GM19099 (cell line): Measurements from ENCODE around the gene PLSCR1.

Experiments
- POLR2A ChIP-seq: IDR thresholded peaks from 3 replicates; pipeline ENCODE4 v1.6.1; 2011; ENCODE audit warnings: low read depth; ENCODE audit not compliant: insufficient read length; ENCODE audit errors: extremely low read depth

PLSCR1 gene

DNA sequence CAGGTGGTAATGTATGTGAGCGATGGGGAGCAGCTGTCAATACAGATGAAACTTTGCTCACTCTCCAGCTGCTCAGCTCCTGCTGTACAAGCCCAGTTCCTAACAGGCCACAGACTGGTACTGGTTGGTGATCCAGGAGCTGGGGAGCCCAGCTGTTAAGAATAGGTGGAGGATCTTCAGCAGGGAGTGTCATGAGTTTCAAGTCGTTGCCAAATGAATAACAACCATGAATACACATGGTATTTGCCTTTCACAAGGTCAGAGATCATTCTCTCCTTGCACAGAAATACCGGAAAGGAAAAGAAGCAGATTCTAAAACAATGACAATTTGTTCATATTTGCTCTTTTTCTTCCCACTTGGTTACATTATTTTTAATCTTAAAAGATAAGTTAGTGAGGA, 5.1 kb downstream of the PLSCR1 start:
- TF ChIP-seq POLR2A = no peak

DNA sequence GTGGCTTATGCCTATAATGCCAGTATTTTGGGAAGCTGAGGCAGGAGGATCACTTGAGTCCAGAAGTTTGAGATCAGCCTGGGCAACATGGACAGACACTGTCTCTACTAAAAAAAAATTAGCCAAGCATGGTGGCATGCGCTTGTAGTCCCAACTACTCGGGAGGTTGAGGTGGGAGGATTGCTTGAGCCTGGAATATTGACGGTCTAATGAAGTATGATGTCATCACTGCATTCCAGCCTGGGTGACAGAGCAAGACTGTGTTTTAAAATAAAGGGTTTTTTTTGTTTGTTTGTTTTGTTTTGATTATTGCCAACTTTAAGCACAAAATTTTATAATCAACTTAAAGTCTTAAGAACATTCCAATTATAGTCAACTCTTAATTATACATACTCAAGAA, 6.8 kb downstream of the PLSCR1 start:
- TF ChIP-seq POLR2A = no peak

DNA sequence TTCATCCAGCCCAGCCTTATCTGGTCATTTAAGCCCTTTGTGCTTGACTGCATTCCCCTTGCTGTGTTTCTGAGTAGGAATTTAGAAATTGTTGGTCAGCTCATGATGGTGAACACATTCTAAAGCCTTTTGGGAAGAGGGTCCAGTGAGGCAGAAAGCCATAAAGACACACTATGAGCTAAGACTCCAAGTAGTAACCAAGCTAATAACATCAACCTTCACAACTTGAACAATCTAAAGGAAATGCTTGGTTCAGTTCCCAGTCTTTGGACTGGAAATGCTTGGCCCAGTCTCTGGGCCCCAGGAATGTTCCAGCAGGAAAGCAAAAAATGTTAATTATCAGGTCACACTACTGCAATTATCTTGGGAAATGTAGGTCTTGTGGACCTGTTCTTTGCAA, 7.7 kb downstream of the PLSCR1 start:
- no peak for TF ChIP-seq POLR2A

DNA sequence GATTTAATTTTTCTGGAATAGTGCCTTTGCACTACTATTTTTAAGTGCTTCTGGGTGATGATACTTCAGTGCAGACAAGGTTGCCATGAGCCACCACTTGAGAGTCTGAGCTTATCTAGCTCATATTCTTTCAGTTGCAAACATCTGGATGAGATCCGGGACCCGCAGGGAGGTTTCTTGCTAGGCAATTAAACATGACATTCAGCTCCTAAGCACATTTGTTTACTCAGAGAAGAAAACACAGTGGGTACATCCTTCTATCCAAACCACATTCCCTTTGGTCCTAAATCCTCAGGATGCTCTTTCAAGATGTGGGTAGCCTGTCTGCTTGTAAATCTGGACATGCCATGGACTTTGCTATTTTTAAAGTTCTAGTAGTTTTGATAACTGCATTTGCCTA, 12.0 kb downstream of the PLSCR1 start:
- TF ChIP-seq POLR2A = no peak

DNA sequence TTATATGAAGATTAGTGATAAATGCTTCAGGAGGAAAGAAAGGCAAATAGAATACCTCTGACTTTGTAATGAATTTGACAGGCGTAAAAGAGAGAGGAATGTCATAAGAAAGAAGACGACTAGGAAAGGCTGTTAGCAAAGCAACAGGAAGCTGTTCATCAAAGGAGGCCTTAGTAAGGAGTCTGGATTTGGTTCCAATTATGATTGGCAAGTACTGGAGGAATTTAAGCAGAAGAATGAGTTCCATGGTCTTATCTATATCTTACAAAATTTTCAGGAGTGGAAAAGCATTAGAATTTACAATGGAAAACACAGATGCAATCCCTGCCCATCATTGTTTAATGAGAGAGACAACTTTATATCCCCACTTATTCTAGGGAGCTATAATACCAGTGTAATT, 13.8 kb downstream of the PLSCR1 start:
- no peak for TF ChIP-seq POLR2A

DNA sequence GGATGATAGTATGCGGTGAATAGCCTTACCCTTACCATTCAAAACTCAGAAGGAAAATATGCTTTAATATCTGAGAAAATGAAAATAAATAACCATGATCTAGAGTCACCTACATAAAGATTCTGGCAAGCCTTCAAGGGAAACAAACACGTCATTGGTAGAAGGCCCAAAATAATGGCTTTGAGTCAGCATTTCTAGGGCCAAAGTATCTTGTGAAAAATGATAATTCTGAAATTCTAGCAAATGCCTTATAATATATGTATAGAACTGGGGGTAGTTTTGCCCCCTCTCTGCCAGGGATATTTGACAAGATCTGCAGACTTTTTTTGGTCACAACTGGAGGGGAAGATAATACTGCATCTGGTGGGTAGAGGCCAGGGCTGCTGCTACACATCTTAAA, 15.4 kb downstream of the PLSCR1 start:
- TF ChIP-seq POLR2A = no peak

DNA sequence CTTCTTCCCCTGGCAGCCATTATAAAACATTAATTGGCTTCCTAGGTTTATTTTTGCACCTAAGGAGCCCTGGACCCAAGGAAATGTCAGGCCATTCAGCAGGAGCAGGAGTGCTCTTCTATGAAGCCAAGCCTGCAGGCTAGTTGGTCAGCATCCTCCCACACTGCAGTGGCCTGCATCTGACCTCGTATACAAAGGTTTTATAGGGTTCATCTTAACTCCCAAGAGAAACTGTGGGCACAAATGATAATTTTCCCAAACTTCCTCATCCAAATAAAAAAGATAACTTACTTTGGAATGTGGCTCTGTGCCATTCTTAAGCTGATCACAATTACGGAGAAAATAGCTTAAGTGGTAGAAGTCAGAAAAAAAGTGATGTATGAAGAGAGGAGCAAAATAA, 19.4 kb downstream of the PLSCR1 start:
- no peak for TF ChIP-seq POLR2A

DNA sequence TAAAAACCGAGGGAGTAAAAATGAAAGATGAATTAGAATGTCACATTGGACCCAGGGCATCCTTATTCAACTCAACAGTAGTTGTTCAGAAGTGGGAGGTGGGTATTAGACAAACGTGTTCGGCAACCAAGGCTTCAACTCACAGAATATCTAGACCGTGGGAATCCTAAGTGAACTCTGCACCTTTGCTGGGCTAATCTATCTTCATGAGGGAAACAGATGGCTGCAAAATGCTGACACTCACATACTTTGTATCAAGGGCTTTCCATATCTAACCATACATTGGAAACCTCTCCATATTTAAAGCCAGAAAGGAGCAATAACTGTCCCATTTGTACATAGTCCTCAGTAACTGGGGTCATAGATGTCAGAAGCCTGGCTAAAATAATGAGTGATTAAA, 20.9 kb downstream of the PLSCR1 start:
- no peak for TF ChIP-seq POLR2A

DNA sequence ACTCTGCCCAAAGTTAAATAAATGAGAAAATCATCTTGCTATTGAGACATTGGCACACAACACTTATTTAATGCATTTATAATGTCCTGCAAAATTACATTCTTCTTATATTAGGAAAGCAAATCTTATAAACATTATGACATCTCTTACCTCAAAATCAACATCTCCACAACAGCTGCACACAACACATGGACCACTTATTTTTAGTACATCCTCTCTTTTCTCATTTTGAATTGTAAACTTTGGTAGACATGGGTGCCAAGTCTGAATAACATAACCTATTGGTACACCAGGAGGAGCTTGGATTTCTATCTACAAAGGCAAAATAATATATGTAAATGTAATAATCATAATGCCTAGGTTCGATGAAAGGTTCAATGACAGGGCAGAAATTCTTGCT, 23.0 kb downstream of the PLSCR1 start:
- TF ChIP-seq POLR2A = no peak

DNA sequence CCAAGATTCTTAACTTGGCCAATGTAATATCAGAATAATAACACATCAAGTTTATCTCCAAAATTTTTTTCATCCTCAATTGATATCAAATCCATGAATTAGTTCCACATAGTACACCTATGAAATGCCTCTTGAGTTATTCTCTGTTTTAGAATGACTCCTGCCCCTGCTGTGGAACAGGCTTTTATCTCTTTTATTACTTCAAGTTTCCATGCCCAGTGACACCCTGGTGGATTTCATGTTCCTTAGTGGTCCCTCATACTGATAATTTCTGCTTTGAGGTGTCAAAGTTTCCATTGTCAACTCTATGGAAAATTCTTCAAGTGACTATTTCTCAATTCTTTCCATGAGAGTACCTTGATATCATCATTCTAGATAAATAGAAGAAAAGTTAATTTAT, 24.6 kb downstream of the PLSCR1 start:
- TF ChIP-seq POLR2A = no peak

DNA sequence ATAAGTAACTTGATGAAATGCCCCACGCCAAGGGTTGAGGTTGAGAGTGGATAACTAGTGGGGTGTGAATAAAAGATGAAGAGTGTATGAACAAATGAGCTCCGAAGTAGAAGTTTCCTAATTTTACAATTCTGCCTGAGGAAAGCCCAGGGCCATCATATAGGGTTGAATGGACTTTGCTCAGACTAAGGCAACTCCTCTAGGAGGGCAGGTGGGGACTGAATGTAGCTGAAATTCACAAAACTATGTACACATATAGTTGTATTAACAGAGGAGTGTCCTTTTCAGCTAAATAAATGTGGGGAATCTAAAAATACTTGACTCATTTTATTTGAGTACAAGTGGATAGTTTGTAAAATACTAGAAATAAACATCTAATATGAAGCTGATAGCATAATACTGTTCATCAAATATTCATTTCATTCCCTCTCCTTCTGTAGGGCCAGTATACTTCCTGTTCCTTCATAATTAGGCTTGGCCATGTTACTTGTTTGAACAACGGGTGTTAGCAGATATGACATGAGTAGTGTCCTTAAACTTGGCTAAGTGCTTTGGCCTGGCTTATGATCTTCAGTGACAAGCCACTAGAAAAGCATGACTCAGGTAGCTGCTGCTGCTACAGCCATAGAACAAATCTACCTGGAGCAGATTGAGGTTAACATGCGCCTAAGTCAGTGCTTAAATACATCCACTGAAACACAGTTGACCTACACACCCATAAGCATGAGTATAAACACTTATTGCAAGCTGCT, 26.5 kb downstream of the PLSCR1 start:
- no peak for TF ChIP-seq POLR2A

DNA sequence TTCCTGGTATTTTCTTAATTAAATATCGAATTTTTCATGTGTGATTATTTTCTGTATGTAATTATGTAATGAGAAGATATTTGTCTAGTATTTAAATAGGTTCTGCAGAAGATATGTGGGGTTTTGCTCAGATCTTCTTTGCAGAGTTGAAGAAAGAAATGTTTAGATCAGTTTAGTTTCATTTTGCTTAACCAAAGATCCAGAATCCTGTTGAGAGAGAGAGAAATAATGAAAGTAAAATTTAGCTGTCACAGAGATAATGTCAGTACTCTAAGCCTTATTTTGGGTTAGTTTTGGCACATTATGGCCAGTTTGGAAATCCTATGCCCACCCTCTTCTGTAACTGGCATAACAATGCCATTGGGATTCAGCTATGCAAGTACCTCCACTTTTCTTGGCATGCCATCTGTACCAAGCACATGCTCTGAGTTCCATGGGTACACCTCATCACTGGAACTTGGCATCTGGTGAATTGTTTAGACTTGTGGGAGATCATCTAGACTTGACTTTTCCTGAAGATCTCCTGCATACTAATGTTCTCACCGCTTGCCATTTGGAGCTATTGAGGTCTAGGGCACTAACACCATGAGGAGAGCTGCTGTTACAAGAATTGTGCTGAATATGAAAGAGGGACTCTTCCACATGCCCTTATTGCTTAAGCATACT, 30.9 kb downstream of the PLSCR1 start:
- TF ChIP-seq POLR2A = no peak

DNA sequence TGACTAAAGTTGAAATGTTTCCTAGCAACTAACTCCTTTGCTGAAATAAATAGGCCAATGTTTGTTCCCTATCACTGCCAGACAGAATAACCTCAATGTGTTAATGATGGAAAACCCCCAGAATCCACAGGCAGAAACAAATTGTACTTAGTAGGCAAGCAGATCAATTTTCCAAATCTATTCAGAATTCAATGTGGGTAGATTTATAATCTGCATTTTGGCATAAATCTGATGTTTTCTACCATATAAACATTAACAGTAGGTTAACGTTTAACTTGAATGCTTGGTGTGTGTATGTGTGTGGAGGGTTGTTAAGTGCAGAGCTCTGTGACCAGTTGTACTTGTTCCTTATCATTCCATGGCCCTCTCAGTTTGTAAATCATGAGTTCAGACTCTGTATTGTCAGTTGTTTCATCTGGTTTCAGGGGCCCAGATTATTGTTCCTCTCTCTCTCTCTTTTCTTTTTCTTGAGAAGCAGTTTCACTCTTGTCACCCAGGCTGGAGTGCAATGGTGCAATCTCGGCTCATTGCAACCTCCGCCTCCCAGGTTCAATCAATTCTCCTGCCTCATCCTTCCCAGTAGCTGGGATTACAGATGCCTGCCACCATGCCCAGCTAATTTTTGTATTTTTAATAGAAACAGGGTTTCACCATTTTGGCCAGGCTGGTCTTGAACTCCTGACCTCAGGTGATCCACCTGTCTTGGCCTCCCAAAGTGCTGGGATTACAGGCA, 32.8 kb downstream of the PLSCR1 start:
- TF ChIP-seq POLR2A = no peak

DNA sequence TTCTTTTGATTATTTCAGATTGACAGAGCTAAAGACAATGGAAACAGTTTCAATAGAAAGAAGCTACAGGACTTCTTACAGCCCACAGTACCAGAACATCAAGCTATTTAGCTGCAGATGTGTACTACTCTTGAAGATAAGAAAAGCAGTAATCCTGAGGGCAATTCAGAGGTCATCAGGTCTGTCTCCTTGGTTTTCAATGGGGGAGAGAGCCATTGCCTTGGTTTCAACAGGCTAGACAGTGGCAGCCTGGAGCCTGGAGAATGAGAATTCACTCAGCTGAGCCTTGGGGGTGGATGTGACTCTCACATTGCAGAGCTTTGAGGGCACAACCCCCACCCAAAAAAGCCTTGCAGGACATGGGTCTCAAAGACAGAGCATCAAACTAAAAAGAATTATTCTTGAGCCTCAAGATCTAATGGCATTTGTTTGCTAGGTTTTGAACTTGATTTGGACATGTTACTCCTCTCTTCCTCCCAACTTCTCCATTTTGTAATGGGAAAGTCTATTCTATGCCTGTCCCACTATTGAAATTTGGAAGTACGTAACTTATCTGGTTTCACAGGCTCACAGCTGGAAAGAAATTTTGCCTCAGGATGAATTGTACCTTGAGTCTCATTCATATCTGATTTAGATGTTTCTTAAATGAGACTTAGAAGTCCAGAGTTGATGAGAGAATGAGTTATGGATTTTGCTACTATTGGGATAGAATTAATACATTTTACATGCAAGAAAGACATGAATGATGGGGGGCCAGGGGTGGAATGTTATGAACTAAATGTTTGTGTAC, 36.9 kb downstream of the PLSCR1 start:
- TF ChIP-seq POLR2A = no peak

DNA sequence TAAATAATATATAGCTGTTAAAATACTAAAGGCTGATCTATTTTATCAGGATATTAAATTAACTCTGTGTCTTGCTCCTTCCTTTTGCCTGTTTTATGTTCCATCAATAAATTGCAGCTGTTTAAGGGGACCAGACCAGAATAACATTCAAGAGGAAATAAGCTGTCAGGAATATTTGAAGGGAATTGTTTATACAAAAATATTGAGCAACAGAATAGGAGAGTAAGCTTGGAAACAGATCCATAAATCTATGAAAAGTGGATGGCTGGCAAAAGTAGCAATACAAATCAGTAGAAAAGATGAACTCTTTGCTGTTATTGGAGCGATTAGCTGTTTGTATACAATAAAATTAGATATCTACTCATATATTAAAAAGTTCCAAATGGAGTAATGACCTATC, 38.9 kb downstream of the PLSCR1 start:
- TF ChIP-seq POLR2A = no peak
